ENCODE data around the gene ZDHHC11B.
"Not testable (repeated sequence)": the region's sequence is repeated elsewhere in the genome, so short reads cannot be mapped to it uniquely, and the experiment has no call there.

GRCh38 chr5:729225-729624 is 55.3 kb downstream of the ZDHHC11B start:
- TF ChIP-seq CTCF, POLR2A (IDR thresholded peaks at IDR 0.05): not testable (repeated sequence)
